Measurements from ENCODE around the gene PSME3. TPM values are rescaled to one million over a fixed set of nuclear protein-coding genes. Genes with fewer than 3 reads are reported as not detected.

Gene PSME3
- total and polyA plus RNA-seq, 2 of the 13 experiments (the other 11 are each of a cell fraction or from before 2014, with no cell fraction given) = 66.3 to 135 TPM

GRCh38 chr17:42832213-42832933 is 824 bp upstream of the PSME3 start (continued):
- TF ChIP-seq HOMEZ (CRISPR knock-in tag; IDR thresholded peaks at IDR 0.05; ENCODE audit: low read depth) (peak; percentile 61; the same call in 1 of the 2 replicates), ERF (CRISPR knock-in tag; IDR thresholded peaks at IDR 0.05) (0 out of 2 replicates have a peak, but pooled peaks have one; percentile 16), ZSCAN9 (CRISPR knock-in tag; IDR thresholded peaks at IDR 0.05; ENCODE audit: borderline replicate concordance) (peak; percentile 54; the same call in 1 of the 2 replicates), PAX8 (CRISPR knock-in tag; IDR thresholded peaks at IDR 0.05; ENCODE audit: borderline replicate concordance) (no peak)

DNA sequence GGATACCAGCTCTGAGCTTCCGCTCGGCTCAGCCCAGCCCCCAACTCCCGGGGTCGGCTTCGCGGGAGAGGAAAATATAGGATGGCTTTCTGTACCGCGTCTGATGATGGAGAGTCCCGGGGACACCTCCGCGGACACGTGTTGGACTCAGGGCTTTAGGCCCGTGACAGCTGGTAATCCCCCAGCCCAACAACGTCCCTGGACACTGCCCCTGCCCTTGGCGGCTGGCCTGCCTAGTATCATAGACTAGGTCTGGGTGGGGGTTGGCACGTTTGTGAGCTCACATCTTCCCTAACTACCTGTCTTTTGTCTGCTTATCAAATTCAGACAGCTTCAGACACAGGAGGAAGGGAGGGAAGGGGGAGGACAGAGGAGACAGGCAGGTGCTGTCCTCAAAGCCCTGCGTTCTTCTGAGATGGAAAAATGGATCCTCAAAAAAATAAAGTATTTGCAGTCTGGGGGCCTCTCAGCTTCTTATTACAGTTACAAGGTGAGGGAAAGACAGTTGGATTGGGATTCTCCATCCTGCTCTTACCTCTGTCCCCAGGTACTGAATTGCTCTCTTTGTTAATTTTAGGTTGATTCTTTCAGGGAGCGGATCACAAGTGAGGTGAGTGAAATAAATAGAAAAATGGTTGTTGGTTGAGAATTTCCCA is 698 bp downstream of the PSME3 start:
- H3K4me2 ChIP-seq (ENCODE audit: low read depth, low read length) = peak overlapping the region; percentile 92
- intact Hi-C loops (cut with micrococcal nuclease; ENCODE audit: unreplicated experiment) = loop anchor here (5.0 kb wide), 1 partner anchor 163 kb away; the partner anchor contains the start of gene RPL27
- no peaks in the 10 kb centered on the region; a peak in 1 of 5 replicates for H3K27me3 ChIP-seq (ENCODE audit: control insufficient read depth in 1 of 2, insufficient read depth in 2 of 2, low read length in 2 of 2)
- TSS peak; percentile 80 for BruUV-seq (replicated peaks)
- in situ Hi-C loops (cut with HindIII; ENCODE audit: extremely low pct_ligation_motif_present, low pct_unique_long_range_greater_than_20kb) = no loop called here
- peaks cover 15 to 29% of the 10 kb centered on the region in 2 experiments for H3K36me3 ChIP-seq (replicated peaks in 1 of 2; ENCODE audit: control insufficient read depth in 1 of 2, insufficient read depth in 2 of 2, low read length in 2 of 2)
- peak overlapping the region; percentile 90 for H3K27ac ChIP-seq (ENCODE audit: extremely low read length, insufficient read depth, low read length)
- H3K9me3 ChIP-seq (ENCODE audit: low read length) = no peaks in the 10 kb centered on the region
- H4K20me1 ChIP-seq (ENCODE audit: insufficient read depth, low read length) = no peaks in the 10 kb centered on the region
- peaks cover 38% of the 10 kb centered on the region for H3K79me2 ChIP-seq (ENCODE audit: insufficient read depth, low read length)
- CTCF ChIA-PET (ENCODE audit: low intra/inter-chr PET ratio, low total read pairs) = no interaction called here
- no peak overlapping the region for H2AFZ ChIP-seq (ENCODE audit: low read length)
- FAIRE-seq = no peak
- peak; percentile 28 for ATAC-seq
- peaks cover 40% of the 10 kb centered on the region for H3K4me1 ChIP-seq (ENCODE audit: insufficient read depth, low read length)
- 5% methylated on average over 18 of the region's 18 CpGs for WGBS (ENCODE audit: low lambda C conversion rate)
- H3K4me3 ChIP-seq (replicated peaks in 1 of 3; ENCODE audit: insufficient read depth in 1 of 3, low read depth in 2 of 3, low read length in 3 of 3) = peak overlapping the region; percentile 92 to 98 (median 92)
- DNase-seq (ENCODE audit: low spot score) = no peak
- peak overlapping the region; percentile 94 for H3K9ac ChIP-seq (ENCODE audit: insufficient read depth, low read depth, low read length)
- POLR2A ChIA-PET = interaction anchor here (0.6 to 5.9 kb wide), 23 partner anchors 9 to 256 kb away, joined by 3 to 73 read pairs (median 5); partner anchors contain the start of genes AOC2, BECN1, CNTD1 and COA3
- TF ChIP-seq CHCHD3 (CRISPR knock-in tag; IDR thresholded peaks at IDR 0.05) (peak; percentile 61; the same call in 1 of the 2 replicates), ZNF512 (CRISPR knock-in tag; IDR thresholded peaks at IDR 0.05) (0 out of 2 replicates have a peak, but pooled peaks have one; percentile 16), ZNF337 (CRISPR knock-in tag; IDR thresholded peaks at IDR 0.05; ENCODE audit: borderline replicate concordance, low read depth) (no peak), ZNF619 (CRISPR knock-in tag; IDR thresholded peaks at IDR 0.05) (no peak), PRPF4 (IDR thresholded peaks at IDR 0.05; ENCODE audit: low read depth, low read length, poor library complexity, severe bottlenecking) (no peak), THYN1 (CRISPR knock-in tag; IDR thresholded peaks at IDR 0.05; ENCODE audit: borderline replicate concordance, low read depth) (0 out of 2 replicates have a peak, but pooled peaks have one; percentile 51), TSC22D2 (CRISPR knock-in tag; IDR thresholded peaks at IDR 0.05; ENCODE audit: borderline replicate concordance) (no peak), ZNF101 (CRISPR knock-in tag; IDR thresholded peaks at IDR 0.05; ENCODE audit: borderline replicate concordance, low read depth) (no peak), ZNF776 (CRISPR knock-in tag; IDR thresholded peaks at IDR 0.05) (no peak), ZBTB8A (CRISPR knock-in tag; IDR thresholded peaks at IDR 0.05; ENCODE audit: borderline replicate concordance, low read depth) (no peak), ZSCAN30 (CRISPR knock-in tag; IDR thresholded peaks at IDR 0.05) (no peak)
- TF ChIP-seq, protein P1, sequence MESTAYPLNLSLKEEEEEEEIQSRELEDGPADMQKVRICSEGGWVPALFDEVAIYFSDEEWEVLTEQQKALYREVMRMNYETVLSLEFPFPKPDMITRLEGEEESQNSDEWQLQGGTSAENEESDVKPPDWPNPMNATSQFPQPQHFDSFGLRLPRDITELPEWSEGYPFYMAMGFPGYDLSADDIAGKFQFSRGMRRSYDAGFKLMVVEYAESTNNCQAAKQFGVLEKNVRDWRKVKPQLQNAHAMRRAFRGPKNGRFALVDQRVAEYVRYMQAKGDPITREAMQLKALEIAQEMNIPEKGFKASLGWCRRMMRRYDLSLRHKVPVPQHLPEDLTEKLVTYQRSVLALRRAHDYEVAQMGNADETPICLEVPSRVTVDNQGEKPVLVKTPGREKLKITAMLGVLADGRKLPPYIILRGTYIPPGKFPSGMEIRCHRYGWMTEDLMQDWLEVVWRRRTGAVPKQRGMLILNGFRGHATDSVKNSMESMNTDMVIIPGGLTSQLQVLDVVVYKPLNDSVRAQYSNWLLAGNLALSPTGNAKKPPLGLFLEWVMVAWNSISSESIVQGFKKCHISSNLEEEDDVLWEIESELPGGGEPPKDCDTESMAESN (CRISPR knock-in tag; conservative IDR thresholded peaks at IDR 0.05) = no peak

All from HepG2 (cell line).